ENCODE data around the gene RPS6KC1.

- TF ChIP-seq, protein P1, sequence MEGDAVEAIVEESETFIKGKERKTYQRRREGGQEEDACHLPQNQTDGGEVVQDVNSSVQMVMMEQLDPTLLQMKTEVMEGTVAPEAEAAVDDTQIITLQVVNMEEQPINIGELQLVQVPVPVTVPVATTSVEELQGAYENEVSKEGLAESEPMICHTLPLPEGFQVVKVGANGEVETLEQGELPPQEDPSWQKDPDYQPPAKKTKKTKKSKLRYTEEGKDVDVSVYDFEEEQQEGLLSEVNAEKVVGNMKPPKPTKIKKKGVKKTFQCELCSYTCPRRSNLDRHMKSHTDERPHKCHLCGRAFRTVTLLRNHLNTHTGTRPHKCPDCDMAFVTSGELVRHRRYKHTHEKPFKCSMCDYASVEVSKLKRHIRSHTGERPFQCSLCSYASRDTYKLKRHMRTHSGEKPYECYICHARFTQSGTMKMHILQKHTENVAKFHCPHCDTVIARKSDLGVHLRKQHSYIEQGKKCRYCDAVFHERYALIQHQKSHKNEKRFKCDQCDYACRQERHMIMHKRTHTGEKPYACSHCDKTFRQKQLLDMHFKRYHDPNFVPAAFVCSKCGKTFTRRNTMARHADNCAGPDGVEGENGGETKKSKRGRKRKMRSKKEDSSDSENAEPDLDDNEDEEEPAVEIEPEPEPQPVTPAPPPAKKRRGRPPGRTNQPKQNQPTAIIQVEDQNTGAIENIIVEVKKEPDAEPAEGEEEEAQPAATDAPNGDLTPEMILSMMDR (IDR thresholded peaks at IDR 0.05; ENCODE audit: low read depth, low read length, poor library complexity, severe bottlenecking), result no peak
- no peak for TF ChIP-seq EZH2phosphoT487 (IDR thresholded peaks at IDR 0.05; ENCODE audit: borderline replicate concordance, low read length)
Observed at GRCh38 chr1:213264531-213264930, 213.5 kb downstream of the RPS6KC1 start.

Data from DOHH2 (cell line).